Measurements from ENCODE around the gene KANSL2.

- TF ChIP-seq CTCF (IDR thresholded peaks at IDR 0.05) (no peak), POLR2A (IDR thresholded peaks at IDR 0.05) (no peak)
Measured at GRCh38 chr12:48690990-48691389, 9.0 kb upstream of the KANSL2 start.
